ENCODE measurements around the gene PLEKHA6. TPM values are rescaled to one million over a fixed set of nuclear protein-coding genes. Genes with fewer than 3 reads are reported as not detected.

Gene PLEKHA6
- total and polyA plus RNA-seq, 2 experiments from 2014 or later: 2.8 to 6.2 TPM

GRCh38 chr1:204181116-204181515 lies 178.6 kb downstream of the PLEKHA6 start:
- Histone ChIP-seq H4K20me1 (replicated peaks; ENCODE audit: insufficient read depth) (no peaks in the 10 kb centered on the region), H3F3A (replicated peaks; ENCODE audit: low read depth) (no peaks in the 10 kb centered on the region), H3K4me3 (no peak overlapping the region), H3K4me2 (no peak overlapping the region), H3K27me3 (ENCODE audit: insufficient read depth) (no peaks in the 10 kb centered on the region), H2AFZ (no peak overlapping the region), H3K36me3 (ENCODE audit: insufficient read depth) (no peaks in the 10 kb centered on the region), H3K9me2 (ENCODE audit: insufficient read depth) (no peaks in the 10 kb centered on the region), H3K4me1 (ENCODE audit: insufficient read depth) (no peaks in the 10 kb centered on the region), H3K27ac (ENCODE audit: low read depth) (no peak overlapping the region), H3K79me2 (replicated peaks; ENCODE audit: insufficient read depth) (no peaks in the 10 kb centered on the region)
- H3K36me3 Mint-ChIP-seq (ENCODE audit: low read depth): no peaks in the 10 kb centered on the region
- no peak overlapping the region for H3K27ac Mint-ChIP-seq
- H3K9me3 Mint-ChIP-seq: peaks cover 15% of the 10 kb centered on the region
- TF ChIP-seq CTCF (conservative IDR thresholded peaks at IDR 0.05; ENCODE audit: low read depth in 2 of 2): no peak
- no peak for TF ChIP-seq CREB1 (CRISPR knock-in tag; IDR thresholded peaks at IDR 0.05; ENCODE audit: low read depth)
- no peak for TF ChIP-seq REST (IDR thresholded peaks at IDR 0.05; ENCODE audit: unreplicated experiment)
- TF ChIP-seq ZNF331 (CRISPR knock-in tag; IDR thresholded peaks at IDR 0.05; ENCODE audit: low read depth): no peak
- no peak for TF ChIP-seq EZH2 (IDR thresholded peaks at IDR 0.05; ENCODE audit: low read depth, unreplicated experiment)
- TF ChIP-seq, protein P1, sequence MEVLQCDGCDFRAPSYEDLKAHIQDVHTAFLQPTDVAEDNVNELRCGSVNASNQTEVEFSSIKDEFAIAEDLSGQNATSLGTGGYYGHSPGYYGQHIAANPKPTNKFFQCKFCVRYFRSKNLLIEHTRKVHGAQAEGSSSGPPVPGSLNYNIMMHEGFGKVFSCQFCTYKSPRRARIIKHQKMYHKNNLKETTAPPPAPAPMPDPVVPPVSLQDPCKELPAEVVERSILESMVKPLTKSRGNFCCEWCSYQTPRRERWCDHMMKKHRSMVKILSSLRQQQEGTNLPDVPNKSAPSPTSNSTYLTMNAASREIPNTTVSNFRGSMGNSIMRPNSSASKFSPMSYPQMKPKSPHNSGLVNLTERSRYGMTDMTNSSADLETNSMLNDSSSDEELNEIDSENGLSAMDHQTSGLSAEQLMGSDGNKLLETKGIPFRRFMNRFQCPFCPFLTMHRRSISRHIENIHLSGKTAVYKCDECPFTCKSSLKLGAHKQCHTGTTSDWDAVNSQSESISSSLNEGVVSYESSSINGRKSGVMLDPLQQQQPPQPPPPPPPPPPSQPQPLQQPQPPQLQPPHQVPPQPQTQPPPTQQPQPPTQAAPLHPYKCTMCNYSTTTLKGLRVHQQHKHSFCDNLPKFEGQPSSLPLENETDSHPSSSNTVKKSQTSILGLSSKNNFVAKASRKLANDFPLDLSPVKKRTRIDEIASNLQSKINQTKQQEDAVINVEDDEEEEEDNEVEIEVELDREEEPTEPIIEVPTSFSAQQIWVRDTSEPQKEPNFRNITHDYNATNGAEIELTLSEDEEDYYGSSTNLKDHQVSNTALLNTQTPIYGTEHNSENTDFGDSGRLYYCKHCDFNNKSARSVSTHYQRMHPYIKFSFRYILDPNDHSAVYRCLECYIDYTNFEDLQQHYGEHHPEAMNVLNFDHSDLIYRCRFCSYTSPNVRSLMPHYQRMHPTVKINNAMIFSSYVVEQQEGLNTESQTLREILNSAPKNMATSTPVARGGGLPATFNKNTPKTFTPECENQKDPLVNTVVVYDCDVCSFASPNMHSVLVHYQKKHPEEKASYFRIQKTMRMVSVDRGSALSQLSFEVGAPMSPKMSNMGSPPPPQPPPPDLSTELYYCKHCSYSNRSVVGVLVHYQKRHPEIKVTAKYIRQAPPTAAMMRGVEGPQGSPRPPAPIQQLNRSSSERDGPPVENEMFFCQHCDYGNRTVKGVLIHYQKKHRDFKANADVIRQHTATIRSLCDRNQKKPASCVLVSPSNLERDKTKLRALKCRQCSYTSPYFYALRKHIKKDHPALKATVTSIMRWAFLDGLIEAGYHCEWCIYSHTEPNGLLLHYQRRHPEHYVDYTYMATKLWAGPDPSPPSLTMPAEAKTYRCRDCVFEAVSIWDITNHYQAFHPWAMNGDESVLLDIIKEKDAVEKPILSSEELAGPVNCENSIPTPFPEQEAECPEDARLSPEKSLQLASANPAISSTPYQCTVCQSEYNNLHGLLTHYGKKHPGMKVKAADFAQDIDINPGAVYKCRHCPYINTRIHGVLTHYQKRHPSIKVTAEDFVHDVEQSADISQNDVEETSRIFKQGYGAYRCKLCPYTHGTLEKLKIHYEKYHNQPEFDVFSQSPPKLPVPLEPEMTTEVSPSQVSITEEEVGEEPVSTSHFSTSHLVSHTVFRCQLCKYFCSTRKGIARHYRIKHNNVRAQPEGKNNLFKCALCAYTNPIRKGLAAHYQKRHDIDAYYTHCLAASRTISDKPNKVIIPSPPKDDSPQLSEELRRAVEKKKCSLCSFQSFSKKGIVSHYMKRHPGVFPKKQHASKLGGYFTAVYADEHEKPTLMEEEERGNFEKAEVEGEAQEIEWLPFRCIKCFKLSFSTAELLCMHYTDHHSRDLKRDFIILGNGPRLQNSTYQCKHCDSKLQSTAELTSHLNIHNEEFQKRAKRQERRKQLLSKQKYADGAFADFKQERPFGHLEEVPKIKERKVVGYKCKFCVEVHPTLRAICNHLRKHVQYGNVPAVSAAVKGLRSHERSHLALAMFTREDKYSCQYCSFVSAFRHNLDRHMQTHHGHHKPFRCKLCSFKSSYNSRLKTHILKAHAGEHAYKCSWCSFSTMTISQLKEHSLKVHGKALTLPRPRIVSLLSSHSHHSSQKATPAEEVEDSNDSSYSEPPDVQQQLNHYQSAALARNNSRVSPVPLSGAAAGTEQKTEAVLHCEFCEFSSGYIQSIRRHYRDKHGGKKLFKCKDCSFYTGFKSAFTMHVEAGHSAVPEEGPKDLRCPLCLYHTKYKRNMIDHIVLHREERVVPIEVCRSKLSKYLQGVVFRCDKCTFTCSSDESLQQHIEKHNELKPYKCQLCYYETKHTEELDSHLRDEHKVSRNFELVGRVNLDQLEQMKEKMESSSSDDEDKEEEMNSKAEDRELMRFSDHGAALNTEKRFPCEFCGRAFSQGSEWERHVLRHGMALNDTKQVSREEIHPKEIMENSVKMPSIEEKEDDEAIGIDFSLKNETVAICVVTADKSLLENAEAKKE (CRISPR knock-in tag; IDR thresholded peaks at IDR 0.05): no peak
- no peak for TF ChIP-seq JUNB (IDR thresholded peaks at IDR 0.05; ENCODE audit: unreplicated experiment)
- TF ChIP-seq, protein P2, sequence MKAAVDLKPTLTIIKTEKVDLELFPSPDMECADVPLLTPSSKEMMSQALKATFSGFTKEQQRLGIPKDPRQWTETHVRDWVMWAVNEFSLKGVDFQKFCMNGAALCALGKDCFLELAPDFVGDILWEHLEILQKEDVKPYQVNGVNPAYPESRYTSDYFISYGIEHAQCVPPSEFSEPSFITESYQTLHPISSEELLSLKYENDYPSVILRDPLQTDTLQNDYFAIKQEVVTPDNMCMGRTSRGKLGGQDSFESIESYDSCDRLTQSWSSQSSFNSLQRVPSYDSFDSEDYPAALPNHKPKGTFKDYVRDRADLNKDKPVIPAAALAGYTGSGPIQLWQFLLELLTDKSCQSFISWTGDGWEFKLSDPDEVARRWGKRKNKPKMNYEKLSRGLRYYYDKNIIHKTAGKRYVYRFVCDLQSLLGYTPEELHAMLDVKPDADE (IDR thresholded peaks at IDR 0.05): no peak
- no peak for TF ChIP-seq ZNF114 (CRISPR knock-in tag; IDR thresholded peaks at IDR 0.05)
- no peak for TF ChIP-seq NANOG (IDR thresholded peaks at IDR 0.05; ENCODE audit: borderline replicate concordance)
- TF ChIP-seq EZH2phosphoT487 (IDR thresholded peaks at IDR 0.05; ENCODE audit: unreplicated experiment): no peak
- TF ChIP-seq STAT1 (IDR thresholded peaks at IDR 0.05; ENCODE audit: unreplicated experiment): no peak
- no peak for TF ChIP-seq POLR2AphosphoS5 (IDR thresholded peaks at IDR 0.05; ENCODE audit: low read depth)
- ATAC-seq (no peak), DNase-seq (ENCODE audit: low spot score) (no peak)
- peaks cover 11% of the 10 kb centered on the region for H3K27me3 Mint-ChIP-seq (ENCODE audit: insufficient read depth, low read depth, poor library complexity)
- no peak overlapping the region for H3K4me3 Mint-ChIP-seq
- no peaks in the 10 kb centered on the region for H3K4me1 Mint-ChIP-seq

All from GM23338 (cell line).